Muscle of back (tissue), 11 donors: ENCODE measurements around the gene PARD6G. TPM values are rescaled to one million over a fixed set of nuclear protein-coding genes. Genes with fewer than 3 reads are reported as not detected.
"Not testable (repeated sequence)": the region's sequence is repeated elsewhere in the genome, so short reads cannot be mapped to it uniquely, and the experiment has no call there.

ENCODE experiments used
- DNase-seq, 3 donors: peaks; one replicate each; pipeline versions ENCODE4 v3.0.0 to v3.0.0-alpha.2; 2013
- polyA plus RNA-seq, 10 donors: library from polyadenylated mRNA; unstranded; fragments of 120-200 nt; gene quantifications; one replicate each; pipeline ENCODE4 v1.2.1, GENCODE V29; 2013; ENCODE audit not compliant: insufficient read length in 10 of 10

Gene PARD6G
- polyA plus RNA-seq, 10 donors: 4.4 to 12.7 (median 5.4) TPM

- DNase-seq: no peak
Measured at GRCh38 chr18:80175451-80176204, 71.7 kb downstream of the PARD6G start.

GRCh38 chr18:80173060-80173459 lies 74.3 kb downstream of the PARD6G start:
- DNase-seq: no peak

- DNase-seq: no peak
Measured at GRCh38 chr18:80172056-80172455, 75.3 kb downstream of the PARD6G start.

DNA sequence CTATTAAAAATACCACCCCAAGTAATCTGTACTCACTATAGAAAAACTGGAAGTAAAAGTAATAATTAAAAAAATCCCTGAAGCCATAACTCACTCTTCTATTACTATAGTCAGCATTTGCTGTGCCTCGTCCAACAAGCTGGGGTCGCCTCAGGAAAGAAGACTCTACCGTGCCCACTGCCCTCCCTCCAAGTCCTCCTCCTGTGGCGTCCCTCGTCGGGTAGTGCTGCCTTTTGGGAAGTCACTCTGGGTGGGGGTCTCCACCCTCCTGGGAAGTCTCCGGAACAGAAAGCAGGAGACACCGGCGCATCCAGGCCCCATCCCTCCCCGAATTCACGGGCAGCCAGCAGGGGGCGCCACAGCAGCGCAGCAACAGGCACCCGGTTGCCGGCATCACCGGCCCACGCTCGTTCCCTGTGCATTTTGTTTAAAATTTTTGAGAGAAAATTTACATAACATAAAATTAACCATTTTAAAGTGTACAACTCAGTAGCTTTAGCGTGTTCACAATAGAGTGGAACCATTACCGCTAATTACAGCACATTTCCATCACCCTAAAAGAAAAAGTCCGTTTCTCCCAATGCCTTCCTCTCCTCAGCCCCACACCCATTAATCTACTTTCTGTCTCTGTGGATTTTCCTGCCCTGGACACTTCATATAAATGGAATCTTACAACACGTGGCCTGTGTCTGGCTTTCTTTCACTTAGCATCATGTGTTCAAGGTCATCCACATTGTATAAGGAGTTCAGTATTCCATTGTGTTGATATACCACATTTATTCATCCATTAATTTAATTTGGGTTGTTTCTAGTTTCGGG lies 76.1 kb downstream of the PARD6G start:
- DNase-seq: peak in 2 of 3 donors; percentile 42 to 51

GRCh38 chr18:80170395-80171053 lies 76.8 kb downstream of the PARD6G start:
- peak in 1 of 3 donors; percentile 20 for DNase-seq

DNA sequence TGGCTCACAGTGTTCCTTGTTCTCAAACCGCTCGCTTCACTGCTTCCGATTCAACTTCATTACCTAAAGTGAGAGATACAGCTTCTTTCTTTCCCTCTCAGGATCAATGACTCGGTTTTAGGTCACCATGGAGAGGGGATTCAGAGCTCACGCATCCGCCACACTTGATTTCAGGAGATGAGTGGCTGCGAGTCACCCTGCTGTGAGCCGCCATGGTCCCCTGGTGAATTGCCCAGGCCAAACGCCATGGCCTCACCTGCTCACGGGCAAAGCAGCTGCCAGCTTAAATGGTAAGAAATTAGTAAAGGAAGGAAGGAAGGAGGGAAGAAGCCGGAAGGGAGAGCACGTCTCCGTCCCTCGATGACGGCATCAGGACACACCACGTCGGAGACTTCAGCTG lies 77.7 kb downstream of the PARD6G start:
- no peak for DNase-seq

GRCh38 chr18:80168982-80169381 lies 78.3 kb downstream of the PARD6G start:
- no peak for DNase-seq

- DNase-seq: no peak
Measured at GRCh38 chr18:80168346-80168745, 79.0 kb downstream of the PARD6G start.

DNA sequence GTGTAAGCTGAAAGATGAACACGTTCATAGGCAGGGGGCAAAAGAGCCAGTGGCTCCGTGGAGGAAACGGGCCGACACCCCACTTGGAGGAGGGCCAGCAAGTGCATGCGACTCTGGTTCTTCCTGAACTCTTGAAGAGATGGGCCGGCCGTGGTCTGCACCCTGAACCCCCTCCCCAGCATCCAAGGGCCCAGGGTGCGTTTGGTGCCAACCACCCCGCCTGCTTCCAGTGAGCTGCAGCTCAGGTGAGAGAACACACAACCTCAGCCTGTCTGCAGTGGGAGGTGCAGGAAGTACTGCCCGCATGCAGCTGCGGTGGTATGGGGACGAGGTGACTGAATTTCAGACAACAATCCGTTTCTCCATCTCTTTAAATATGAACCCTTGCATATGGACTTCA lies 79.4 kb downstream of the PARD6G start:
- no peak for DNase-seq

- DNase-seq: no peak
Measured at GRCh38 chr18:80167331-80167730, 80.0 kb downstream of the PARD6G start.

DNA sequence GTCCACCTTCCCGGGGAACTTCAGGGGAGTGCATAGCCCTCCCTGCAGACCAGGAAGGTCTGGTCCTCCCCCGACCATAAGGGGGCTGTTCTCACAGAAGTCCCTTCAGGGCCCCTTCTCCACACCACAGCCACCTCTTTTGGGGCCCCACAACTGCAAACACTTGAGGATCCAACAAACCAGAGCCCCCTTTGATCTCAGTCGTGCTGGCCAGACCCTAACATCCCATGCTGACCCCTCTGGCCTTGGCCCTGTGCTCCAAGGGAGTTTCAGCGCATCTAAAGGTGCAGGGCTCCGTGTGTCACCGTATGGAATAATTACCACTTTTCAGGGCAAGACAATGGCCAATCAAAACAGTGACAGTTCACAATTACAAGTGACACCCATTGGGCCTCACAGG lies 80.6 kb downstream of the PARD6G start:
- no peak for DNase-seq

- DNase-seq: no peak
Measured at GRCh38 chr18:80166240-80166639, 81.1 kb downstream of the PARD6G start.

DNA sequence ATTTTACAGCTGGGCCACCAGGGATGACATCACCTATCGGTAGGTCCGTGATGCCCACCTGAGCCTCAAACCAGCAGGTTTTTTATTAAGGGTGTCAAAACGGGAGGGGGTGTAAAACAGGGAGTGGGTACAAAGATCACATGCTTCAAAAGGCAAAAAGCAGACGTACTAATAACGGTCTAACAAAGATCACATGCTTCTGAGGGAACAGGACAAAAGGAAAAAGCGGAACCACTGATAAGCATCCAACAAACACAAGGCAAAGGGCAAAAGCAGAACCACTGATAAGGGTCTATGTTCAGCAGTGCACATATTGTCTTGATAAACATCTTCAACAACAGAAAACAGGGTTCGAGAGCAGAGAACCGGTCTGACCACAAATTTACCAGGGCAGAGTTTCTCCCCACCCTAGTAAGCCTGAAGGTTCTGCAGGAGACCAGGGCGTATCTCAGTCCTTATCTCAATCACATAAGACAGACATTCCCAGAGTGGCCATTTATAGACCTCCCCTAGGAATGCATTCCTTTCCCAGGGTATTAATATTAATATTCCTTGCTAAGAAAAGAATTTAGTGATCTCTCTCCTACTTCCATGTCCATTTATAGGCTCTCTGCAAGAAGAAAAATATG lies 82.5 kb downstream of the PARD6G start:
- DNase-seq: not testable (repeated sequence)

DNA sequence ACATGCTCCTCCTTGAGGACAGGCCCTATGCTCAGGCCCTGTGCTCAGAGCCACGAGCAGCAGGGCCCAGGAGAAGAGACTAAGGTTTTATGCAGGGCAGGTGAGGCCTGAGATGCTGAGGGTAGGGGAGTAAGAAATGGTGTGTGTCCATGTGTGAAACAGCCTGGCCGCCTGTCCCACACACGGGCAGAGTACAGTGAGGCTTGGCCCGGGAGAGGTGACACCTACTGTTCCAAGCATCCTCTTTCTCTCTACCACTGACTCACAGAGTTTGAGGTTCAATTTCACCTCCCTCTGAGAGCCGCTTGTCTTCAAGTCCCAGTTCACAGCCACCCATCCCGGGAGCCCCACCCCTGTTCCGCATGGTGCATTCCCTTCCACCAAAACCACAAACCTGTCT lies 84.1 kb downstream of the PARD6G start:
- DNase-seq: no peak

- DNase-seq: no peak
Measured at GRCh38 chr18:80161781-80162417, 85.4 kb downstream of the PARD6G start.

- peak in 2 of 3 donors; percentile 33 to 51 for DNase-seq
Measured at GRCh38 chr18:80159713-80160636, 87.3 kb downstream of the PARD6G start.

GRCh38 chr18:80158365-80158764 lies 88.9 kb downstream of the PARD6G start:
- no peak for DNase-seq

DNA sequence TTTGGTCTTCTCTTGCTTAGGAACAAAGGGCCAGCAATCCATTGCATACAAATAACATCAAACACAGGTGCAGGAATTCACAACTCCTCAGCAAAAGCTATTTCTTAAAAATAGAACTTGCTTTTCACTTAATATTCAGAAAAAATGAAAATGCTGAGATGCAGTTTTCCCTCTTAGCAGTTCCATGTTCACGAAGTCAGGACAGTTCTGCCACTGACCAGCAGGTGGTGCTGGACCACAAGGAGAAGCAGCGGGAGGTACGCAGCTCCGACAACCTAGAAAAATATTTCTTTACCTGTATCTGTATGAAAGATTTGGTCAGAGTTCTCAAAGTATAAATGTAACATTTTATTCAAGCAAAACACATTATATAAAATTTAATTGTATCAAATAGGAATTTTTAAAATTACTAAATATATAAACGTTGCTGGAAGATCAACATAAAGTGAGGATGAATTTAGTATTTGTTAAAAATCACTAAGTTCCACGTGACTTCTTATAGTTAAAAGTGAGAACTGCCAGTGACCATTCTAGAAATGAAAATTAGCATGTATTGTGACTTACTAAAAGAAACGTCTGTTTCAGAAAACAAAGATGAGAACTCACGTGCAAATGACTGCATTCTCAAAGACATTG lies 89.5 kb downstream of the PARD6G start:
- peak; percentile 51 to 77 (median 77) for DNase-seq

DNA sequence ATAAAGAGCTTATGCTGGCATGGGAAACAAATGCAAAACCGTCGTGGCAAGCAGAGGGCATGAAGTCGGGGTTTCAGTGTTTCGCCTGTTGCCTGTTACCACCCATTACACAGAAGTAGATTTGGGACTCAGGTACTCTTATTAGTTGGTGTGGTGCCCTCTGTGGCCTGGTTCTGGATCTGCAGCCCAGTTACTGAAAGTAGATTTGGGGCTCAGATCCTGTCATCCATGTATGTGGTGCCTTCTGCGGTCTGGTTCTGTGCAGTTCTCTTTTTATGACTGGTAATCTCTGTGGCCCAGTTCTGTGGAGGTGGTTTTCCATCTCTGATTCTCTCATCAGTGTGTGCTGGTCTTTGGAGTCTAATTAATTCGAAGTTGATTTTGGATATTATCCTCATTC lies 93.0 kb downstream of the PARD6G start:
- DNase-seq: no peak

DNA sequence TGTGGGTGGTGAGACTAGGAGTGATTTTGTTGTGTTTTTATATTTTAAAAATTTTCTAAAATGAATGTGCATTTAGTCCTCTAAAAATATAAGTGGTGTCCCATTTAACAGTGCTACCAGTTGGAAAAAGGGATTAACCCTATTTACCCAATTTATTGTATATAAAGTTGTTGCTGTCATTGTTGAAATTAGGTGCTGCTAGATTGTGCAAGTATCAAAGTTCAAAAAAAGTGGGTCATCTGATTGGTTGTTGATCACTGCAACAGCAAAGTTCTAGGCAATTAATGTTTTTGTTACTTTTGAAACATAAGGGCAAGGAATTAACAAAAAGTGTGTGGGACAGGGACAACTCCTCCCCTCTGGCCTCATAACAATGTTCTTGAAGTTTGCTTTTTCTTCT lies 97.6 kb downstream of the PARD6G start:
- DNase-seq: no peak
